HG03097 (cell line): Measurements from ENCODE around the gene NANOS3.

Experiments
- ATAC-seq: cut with Tn5 transposase; IDR thresholded peaks from one replicate; pipeline ENCODE4 v1.9.1; 2021; ENCODE audit not compliant: unreplicated experiment, low FRiP score

Gene NANOS3

DNA sequence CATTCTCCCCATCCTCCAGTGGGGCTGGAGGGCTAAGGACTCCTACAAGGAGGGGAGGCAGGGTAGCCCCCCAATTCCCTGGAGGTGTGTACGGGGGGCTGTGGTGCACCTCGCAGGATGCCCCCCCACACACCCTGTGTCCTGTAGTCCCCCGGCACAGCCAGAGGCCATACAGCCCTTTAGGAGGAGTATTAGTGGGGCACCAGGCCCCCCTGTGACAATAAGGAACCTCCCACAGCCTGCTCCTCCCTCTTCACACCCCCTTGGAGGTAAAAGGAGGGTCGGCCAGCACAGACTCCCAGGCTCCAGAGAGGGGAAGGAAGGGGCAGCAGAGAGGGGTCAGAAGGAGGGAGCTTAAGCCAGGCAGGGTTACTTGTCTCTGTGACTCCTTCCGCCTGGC, at the start of gene NANOS3:
Gene NANOS3 (plus strand): TSS at position 301 of the 400 bp plus-strand sequence. CDS start 115 bp downstream, outside the sequence.
- no peak for ATAC-seq

DNA sequence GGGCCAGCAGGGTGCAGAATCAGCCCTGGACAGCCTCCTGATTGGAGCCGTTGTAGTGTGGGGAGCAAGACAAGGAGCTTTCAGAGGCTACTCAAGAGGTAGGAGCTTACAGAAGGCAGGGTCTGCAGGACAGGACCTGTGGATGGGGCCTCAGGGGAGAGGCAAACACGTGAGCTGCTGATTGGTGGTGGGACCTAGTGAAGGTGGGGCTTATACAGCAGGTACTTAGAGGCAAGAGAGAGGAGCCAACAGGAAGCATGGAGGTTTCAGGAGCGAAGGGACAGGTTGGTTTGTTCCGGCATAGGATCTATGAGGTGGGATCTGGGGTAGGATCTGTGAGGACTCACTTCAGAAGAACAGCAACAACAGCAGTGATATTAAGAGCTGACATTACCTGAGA, 49.3 kb upstream of the NANOS3 start:
- ATAC-seq = no peak

DNA sequence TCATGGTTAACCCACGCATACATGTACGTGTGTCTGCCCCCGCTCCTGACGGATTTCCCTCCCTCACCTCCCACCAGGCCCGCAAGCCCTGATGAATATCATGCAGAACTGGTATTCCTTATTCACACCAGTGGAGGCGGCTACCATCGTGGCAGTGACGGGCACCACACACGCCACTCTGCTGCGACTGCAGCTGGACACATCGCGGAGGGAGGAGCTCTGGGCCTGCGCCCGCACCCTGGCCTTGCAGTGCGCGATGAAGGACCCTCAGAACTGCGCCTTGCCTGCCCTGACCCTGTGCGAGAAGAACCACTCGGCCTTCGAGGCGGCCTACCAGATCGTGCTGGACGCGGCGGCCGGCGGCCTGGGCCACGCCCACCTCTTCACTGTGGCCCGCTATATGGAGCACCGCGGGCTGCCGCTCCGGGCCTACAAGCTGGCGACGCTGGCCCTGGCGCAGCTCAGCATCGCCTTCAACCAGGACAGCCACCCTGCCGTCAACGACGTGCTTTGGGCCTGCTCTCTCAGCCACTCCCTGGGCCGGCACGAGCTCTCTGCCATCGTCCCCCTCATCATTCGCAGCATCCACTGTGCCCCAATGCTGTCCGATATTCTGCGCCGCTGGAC, 46.7 kb upstream of the NANOS3 start:
- no peak for ATAC-seq

DNA sequence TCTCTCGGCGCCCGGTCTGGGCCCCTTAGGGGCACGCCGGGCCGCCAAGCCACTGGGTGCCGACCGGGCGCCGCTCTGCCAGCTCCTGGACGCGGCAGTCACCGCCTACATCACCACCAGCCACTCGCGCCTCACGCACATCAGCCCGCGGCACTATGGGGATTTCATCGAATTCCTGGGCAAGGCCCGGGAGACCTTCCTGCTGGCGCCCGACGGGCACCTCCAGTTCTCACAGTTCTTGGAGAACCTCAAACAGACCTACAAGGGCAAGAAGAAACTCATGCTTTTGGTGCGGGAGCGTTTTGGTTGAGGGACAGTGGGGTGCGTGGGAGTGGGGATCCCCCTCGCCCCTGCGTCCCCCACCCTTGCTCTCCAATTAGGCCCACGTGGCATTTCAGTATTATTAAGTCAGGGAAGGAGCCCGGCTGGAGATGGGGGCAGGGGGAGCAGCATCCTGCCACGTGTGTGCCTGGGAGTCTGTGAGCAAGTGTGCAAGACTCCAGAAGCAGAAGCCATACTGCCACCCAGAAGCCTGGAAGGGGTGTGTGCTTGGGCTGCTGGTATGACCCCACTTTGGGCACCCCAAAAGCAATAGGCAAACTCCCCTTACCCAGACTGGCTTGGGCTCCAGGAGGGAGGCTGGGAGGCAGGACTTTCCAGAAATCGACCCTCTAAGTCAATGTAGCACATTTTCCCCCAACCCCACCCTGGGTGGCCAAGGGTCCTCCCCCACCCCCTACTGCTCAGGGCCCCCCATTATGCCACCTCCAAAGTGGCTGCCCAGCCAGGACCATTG, 46.0 kb upstream of the NANOS3 start:
- ATAC-seq = no peak

DNA sequence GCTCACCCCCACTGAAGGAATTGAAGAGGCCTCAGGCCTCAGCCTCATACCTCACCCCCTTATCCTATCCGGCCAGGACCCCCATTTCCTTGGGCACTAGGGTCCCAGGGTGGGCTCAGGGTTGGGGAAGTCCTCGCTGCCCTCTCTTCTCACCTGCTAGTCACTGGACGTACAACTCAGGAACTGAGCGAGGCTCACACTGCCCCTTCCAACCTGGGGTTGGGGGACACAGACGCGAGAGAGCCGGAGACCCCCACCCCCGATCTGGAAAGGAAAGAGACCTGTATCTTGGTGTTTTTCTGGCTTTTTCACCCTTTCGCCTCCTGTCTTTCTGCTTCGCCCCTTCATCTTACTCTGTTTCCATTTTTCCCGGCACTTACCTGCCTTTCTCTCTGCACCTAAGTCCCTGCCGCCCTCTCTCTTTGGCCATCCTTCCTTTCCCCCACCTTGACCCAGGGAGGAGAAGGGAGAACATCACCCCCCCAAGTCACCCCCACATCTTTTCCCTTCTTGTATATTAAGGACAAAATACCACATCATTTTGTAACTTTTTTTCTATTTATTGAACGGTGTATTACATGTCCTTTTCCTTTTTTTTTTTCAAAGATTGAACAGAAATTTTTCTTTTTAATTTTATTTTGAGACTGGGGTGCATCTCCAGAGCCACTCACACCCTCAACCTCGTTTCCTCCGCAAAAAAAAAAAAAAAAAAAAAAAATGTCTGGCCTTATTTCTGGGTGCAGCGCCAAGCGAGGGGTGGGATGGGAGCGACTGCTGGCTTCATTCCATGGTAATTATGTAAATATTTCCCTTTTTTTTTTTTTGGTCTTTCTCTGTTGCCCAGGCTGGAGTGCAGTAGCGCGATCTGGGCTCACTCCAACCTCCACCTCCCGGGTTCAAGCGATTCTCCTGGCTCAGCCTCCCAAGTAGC, 45.1 kb upstream of the NANOS3 start:
- no peak for ATAC-seq

DNA sequence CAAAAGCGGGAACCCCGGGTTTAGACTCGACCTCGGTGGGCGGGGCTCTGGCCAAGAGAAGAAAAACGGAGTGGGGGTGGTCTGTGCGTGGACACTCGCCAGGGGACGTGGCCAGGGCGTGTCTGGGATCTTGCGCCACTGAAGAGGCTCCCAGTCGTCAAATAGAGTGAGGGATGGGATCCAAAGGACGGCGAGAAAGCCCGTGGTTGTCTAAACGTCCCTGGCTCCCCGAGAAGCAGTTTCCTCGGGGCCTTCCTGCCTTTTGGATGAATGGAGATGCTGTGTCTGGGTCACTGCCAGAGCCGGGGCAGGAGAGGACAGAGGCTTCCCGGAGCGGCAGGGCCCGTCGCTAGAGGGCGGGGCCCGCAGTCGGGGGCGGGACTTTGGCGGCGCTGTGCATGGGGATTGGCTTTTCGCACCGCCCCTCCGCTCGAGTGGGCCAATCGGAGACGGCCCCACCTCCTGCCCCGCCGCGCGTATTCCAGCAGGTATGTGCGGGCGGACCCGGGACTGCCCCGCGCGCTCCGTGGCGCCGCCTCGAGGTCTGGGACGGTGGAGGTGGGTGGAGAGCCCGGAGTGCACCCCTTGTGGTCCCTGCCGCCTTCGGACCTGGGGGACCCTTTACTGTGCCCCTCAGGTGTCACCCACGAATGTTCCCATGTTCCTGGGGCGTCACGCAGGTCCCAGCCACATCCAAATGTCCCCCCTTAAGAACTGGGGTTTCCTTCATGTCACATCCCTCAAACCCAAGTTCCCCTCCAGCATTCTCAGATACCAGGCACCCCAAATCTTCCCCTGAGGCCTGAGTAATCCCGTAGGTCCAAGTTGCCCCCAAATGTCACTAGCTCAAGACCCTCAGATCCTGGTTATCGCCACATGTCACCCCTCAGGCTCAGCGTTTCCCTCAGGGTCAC, 43.3 kb upstream of the NANOS3 start:
- peak; percentile 62 for ATAC-seq

DNA sequence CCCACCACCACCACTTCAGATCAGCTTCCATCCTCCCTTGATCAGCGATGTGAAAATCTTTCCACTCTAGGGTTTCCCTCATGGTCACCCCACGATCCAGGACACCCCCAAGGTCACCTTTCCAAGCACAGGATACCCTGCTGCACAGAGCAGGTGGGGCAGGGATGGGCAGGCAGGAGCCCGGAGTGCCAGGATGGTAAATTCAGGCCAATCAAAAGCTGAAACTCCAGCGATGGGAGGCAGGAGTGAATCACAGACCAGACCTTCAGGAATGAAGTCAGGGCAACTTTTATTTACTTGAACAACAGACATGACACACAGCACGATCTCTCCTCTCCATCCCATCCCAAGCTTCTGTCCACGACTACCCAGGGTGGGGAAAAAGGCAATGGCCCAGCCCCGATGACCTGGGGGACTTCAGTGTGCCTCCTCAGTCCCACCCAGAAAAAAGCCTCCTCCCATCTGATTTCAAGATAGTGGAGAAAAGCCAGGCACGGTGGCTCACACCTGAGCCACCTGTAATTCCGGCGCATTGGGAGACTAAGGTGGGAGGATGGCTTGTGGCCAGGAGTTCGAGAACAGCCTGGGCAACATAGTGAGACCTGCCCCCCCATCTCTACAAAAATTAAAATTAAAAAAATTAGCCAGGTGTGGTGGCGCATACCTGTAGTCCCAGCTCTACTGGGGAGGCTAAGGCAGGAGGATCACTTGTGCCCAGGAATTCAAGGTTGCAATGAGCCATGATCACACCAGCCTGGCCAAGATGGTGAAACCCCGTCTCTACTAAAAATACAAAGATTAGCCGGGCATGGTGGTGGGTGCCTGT, 42.5 kb upstream of the NANOS3 start:
- no peak for ATAC-seq

DNA sequence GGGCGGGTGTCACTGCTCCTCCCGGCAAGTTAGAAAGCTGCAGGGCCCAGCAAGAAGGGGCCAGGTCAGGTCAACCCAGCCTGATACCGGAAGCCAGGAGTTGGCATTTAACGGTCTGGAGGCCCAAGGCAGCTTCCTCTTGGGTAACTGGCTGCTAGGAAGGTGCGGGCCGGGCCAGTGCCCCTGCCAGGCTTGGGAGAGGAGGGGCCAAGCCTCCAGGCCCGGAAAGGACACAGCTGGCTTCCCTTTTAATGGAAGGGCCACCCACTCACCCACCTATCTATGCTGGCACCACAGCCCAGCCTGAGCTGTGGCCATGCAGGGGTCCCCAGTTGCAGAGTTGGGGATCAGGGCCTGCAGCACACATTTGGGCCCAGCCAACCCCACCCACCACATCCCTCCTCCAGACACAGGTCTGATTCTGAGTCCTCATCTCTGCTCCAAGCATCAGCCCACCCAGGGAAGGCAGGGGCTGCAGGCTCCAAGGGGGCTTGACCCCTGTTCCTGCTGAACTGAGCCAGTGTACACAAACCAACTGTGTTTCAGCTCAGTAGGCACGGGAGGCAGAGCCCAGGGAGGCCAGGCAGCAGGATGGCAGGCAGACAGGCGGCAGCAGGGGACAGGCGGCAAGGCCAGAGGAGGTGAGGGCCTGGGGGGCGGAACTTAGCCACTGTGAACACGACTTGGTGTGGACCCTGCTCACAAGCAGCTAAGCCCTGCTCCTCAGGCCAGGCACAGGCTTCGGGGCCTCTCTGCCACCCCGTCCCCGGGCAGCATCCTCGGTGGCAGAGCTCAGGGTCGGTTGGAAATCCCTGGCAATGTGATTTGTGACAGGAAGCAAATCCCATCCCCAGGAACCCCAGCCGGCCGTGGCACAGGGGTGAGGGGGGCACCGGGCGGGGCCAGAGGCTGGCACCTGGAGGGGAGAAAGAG, 40.9 kb upstream of the NANOS3 start:
- no peak for ATAC-seq

DNA sequence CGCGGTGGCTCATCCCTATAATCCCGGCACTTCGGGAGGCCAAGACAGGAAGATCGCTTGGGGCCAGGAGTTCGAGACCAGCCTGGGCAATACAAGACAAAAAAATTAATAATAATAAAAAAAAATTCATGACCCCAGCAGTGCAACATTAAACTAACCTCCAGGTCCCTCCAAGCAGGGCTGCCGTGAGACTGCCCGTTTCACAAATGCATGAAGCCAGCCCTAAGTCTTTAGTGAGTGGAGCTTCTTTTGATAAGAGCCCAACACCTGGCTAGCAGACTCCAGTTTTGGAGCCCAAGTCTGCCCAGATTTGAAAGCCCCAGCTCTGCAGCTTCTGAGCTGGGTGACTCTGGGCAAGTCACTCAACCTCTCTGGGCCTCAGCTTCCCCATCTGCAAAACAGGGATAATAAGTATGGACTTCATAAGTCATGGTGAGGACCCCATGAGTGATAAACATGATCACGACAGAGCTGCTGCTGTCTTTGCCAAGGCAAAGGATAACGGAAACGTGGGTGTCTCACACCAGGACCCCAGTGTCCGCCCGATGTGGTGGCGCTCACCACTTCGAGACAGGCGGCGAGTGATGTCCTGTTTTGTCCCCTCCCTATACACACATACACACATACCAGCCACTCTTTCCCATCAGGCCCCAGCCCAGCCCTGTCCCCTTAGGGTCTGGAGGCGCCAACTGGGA, 38.4 kb upstream of the NANOS3 start:
- no peak for ATAC-seq

DNA sequence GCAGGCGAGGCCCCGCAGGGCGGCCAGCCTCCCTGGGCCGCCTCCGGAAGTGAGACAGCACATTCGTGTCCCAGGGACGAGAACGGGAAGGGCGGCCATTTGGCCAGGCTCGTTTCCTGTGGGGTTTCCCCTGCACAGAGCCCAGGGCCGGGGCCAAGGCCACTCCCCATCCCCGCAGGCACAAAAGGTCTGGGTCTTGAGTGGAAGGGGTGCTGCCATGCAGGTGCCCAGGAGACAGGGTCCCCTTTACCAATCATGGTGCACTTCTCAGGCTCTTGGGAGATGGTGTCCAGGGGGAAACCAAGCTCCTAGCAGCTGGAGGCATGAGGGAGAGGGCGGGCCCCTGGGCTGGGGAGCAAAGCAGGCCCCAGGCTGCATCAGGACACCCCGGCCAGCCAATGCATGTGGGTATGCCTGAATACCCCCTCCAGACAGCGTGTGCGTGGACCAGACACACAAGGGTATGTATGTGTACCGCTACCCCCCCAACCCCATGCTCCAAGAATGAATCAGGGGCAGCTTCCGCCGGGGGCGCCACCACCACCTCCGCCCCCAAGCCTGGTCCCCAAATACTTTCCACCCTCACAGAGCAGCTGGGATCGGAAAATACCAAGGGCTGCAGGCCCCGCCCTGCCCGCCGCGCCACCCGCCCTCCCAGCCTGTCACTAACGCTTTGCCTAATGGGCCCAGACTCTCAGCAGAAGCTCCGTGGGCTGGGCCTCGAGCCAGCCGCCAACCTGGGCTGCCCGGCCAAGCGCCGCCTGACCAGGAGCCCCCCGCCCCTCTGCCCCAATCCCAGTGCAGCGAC, 37.6 kb upstream of the NANOS3 start:
- peak; percentile 37 for ATAC-seq

DNA sequence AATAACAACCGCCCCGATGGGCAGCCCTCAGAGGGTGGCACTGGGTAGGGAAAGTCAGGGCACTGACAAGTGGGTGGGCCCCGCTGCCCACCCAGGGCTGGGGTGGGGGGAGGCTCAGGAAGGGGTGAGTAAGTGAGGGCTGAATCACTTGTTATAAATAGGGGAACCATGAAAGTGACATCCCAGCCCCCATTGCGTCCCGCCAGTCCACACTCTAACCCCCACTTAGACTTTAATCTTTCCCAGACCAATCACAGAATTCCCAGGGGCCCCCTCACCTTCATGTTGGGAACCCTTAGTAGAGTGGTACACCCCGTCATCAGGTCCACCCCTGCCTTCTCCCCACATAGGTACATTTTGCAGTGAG, 37.0 kb upstream of the NANOS3 start:
- no peak for ATAC-seq

DNA sequence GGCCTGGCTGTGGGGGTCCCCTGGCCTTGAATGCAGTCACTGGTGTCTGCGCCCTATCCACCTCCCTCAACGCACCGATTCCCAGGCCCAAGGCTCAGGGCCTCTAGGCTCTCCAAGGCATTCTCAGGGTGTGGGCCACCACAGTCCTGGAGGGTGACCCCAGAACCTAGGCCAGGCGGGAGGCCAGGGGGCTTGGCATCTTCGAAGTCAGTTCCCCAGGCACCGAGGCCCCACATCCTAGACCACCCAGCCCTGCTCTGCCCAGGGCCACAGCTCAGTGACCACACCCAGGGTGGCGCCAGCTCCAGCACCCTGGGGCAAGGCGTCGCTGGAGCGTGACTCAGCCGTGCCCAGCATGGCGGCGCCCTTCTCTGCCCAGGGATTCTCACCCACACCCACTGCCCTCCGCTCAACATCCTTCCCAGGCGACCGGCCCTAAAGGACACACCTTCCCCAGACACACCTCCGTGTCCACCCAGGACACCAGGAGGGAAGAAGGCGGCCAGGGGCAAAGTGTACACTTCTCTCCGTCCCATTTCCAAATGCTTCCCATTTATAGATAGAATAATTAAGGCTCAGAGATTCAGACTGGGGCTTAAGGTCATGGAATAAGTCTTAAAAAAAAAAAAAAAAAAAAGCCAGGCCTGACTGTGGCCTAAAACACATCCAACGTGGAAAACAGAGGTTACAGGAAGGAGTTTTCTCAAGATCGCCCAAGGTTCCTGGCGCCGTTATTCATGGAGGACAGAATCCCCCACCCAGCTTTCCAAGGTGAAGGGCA, 36.4 kb upstream of the NANOS3 start:
- no peak for ATAC-seq

DNA sequence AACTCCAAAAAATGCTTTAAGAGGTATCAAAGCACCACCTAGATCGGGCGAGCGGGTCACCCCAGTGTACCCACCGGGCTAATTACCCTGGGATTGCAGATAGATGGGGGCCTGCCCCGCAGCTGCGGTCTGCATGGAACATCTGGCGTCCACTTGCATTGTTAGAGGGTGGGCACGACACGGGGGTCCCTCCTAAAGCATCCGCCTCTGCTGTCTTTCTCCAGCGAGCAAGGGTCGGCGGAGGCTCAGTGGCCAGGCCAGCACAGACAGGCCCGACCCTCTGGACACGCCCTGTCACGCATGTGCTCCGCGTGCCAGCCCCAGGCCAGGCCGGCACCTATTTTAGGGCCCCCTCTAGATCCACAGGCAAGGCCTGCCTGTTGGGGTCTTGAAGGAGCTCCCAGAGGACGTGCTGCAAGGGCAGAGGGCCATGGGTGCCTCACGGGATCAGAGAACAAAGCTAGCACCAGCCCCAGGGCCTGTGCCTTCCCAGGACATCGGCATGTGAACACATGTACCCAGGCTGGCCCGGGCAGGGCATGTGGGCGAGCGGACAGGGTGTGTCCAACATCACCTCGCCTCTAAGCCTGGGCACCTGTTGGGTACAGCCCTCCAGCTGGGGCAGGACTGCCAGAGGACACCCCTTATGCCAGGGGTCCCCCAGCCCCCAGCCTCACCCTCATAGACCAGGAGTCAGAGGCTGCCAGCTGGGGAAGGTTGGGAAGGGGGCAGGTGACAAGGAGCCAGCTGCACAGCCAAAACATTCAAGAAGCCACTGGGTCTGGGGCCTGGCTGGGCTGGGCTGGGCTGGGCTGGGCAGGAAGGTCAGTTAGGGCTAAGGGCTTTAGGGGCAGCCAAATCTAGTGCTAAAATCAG, 35.6 kb upstream of the NANOS3 start:
- no peak for ATAC-seq

DNA sequence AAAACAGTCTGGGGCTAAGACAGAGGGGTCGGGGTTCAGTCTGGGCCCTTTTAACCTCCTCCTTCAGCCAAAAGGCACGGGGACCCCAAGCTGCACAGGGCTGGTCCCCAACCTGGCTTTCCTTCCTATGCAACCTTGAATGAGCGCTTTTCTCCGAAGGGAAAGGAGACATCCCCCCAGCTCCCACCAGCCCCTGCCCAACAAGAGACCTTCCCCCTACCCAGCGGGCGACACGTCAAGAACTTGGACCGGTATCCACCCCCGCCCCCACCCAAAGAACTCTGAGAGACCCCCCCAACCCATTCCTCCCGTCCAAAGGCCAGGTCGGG, 35.0 kb upstream of the NANOS3 start:
- no peak for ATAC-seq
